Measurements from ENCODE around the gene TMEM145. TPM values are rescaled to one million over a fixed set of nuclear protein-coding genes. Genes with fewer than 3 reads are reported as not detected.

The TMEM145 gene
- total and polyA plus RNA-seq, 9 of the 15 experiments (the other 6 are each of a cell fraction or from before 2014, with no cell fraction given), result 0.80 to 5.5 (median 1.9) TPM; not detected in 3

DNA sequence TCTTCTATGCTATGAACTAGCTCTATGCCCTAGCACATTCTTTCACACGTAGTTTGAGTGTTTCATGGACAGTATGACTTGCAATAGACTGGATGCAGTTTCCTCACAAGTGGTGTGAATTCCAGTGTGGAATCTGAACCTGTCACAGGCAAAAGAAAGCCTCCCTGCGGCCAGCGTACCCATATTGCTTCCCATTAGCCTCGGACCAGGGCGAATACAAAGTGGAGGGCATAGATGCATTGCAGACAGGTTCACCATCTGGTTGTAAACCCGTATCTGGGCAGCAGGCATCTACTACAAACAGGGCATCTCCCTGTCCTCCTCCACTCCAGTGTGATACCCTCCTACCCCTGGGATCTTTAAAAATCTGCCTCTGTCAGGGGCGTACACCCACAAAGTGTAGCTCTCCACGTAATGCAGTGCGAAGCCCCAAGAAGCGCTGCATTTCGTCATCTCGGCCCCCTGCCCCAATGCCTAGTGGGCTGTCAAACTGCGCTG, 45.4 kb upstream of the TMEM145 start:
- CTCF ChIA-PET (ENCODE audit: low intra/inter-chr PET ratio), result no interaction called here
- POLR2A ChIA-PET, result interaction anchor here (1.0 to 1.1 kb wide), 2 partner anchors 11 to 25 kb away, joined by 3 to 4 read pairs; no protein-coding TSS in a partner anchor
- no peak; the same call in 1 of the 2 replicates for TF ChIP-seq CEBPG (CRISPR knock-in tag; IDR thresholded peaks at IDR 0.05)
- TF ChIP-seq CEBPG (tag; conservative IDR thresholded peaks at IDR 0.05 in 1 of 2, IDR thresholded peaks at IDR 0.05 in 1 of 2), result 0 out of 4 replicates have a peak, but pooled peaks of 1 of the 2 experiments have one; percentile 1
- TF ChIP-seq GATAD2A (IDR thresholded peaks at IDR 0.05), result 0 out of 2 replicates have a peak, but pooled peaks have one; percentile 50
- TF ChIP-seq, protein P1, sequence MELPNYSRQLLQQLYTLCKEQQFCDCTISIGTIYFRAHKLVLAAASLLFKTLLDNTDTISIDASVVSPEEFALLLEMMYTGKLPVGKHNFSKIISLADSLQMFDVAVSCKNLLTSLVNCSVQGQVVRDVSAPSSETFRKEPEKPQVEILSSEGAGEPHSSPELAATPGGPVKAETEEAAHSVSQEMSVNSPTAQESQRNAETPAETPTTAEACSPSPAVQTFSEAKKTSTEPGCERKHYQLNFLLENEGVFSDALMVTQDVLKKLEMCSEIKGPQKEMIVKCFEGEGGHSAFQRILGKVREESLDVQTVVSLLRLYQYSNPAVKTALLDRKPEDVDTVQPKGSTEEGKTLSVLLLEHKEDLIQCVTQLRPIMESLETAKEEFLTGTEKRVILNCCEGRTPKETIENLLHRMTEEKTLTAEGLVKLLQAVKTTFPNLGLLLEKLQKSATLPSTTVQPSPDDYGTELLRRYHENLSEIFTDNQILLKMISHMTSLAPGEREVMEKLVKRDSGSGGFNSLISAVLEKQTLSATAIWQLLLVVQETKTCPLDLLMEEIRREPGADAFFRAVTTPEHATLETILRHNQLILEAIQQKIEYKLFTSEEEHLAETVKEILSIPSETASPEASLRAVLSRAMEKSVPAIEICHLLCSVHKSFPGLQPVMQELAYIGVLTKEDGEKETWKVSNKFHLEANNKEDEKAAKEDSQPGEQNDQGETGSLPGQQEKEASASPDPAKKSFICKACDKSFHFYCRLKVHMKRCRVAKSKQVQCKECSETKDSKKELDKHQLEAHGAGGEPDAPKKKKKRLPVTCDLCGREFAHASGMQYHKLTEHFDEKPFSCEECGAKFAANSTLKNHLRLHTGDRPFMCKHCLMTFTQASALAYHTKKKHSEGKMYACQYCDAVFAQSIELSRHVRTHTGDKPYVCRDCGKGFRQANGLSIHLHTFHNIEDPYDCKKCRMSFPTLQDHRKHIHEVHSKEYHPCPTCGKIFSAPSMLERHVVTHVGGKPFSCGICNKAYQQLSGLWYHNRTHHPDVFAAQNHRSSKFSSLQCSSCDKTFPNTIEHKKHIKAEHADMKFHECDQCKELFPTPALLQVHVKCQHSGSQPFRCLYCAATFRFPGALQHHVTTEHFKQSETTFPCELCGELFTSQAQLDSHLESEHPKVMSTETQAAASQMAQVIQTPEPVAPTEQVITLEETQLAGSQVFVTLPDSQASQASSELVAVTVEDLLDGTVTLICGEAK (IDR thresholded peaks at IDR 0.05), result 0 out of 2 replicates have a peak, but pooled peaks have one; percentile 29
- TF ChIP-seq, protein P1 (CRISPR knock-in tag; IDR thresholded peaks at IDR 0.05), result no peak
- TF ChIP-seq, protein P2, sequence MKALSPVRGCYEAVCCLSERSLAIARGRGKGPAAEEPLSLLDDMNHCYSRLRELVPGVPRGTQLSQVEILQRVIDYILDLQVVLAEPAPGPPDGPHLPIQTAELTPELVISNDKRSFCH (CRISPR knock-in tag; IDR thresholded peaks at IDR 0.05), result no peak
- TF ChIP-seq, protein P2 (tag; IDR thresholded peaks at IDR 0.05), result peak; percentile 38; the same call in 1 of the 2 replicates
- TF ChIP-seq ZNF778 (CRISPR knock-in tag; IDR thresholded peaks at IDR 0.05), result no peak
- TF ChIP-seq POLR2B (IDR thresholded peaks at IDR 0.05; ENCODE audit: low read depth, partially characterized antibody), result peak; percentile 40
- TF ChIP-seq, protein P3, sequence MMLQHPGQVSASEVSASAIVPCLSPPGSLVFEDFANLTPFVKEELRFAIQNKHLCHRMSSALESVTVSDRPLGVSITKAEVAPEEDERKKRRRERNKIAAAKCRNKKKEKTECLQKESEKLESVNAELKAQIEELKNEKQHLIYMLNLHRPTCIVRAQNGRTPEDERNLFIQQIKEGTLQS (IDR thresholded peaks at IDR 0.05), result no peak
- TF ChIP-seq, protein P3 (CRISPR knock-in tag; conservative IDR thresholded peaks at IDR 0.05), result no peak

More for the DNA sequence above, 45.4 kb upstream of the TMEM145 start:
- Histone ChIP-seq H2AFZ (ENCODE audit: low read depth, low read length) (peak overlapping the region; percentile 95), H3K79me2 (ENCODE audit: control insufficient read depth, insufficient read depth, low read length) (peaks cover 24% of the 10 kb centered on the region), H3K9ac (ENCODE audit: insufficient read depth in 1 of 2, low read depth in 2 of 2, low read length in 2 of 2) (peak overlapping the region; percentile 90 to 98), H3K4me1 (replicated peaks in 1 of 2; ENCODE audit: control insufficient read depth in 2 of 2, insufficient read depth in 2 of 2, low read length in 2 of 2) (peaks cover 17 to 42% of the 10 kb centered on the region in 2 experiments), H3K27me3 (ENCODE audit: control insufficient read depth in 2 of 2, insufficient read depth in 2 of 2, low read length in 2 of 2) (no peaks in the 10 kb centered on the region), H3K4me2 (ENCODE audit: insufficient read depth, low read length) (peak overlapping the region; percentile 96), H3K36me3 (ENCODE audit: control insufficient read depth, insufficient read depth, low read length) (peaks cover 17% of the 10 kb centered on the region; the same call in 2 of the 3 replicates), H3K4me3 (peak overlapping the region; percentile 54), H4K20me1 (replicated peaks; ENCODE audit: control insufficient read depth, insufficient read depth, low read length) (no peaks in the 10 kb centered on the region), H3K9me1 (ENCODE audit: control insufficient read depth, insufficient read depth, low read length) (no peaks in the 10 kb centered on the region), H3K9me3 (replicated peaks; ENCODE audit: control insufficient read depth, insufficient read depth, low read depth, low read length) (no peaks in the 10 kb centered on the region), H3K27ac (ENCODE audit: extremely low read depth, low read depth, low read length) (peak overlapping the region; percentile 90)
- no peak for DNase-seq (ENCODE audit: extremely low read depth in 1 of 4, low spot score in 3 of 4)
- ATAC-seq, result no peak
- in situ Hi-C loops (cut with MboI), result no loop called here
- FAIRE-seq, result peak; percentile 40
- intact Hi-C loops (cut with micrococcal nuclease), result loop anchor here (2.0 kb wide), 1 partner anchor 13 kb away; the partner anchor contains the start of gene ERF
- 21% methylated on average over 13 of the region's 13 CpGs for WGBS (ENCODE audit: insufficient coverage, low coverage, missing lambda C conversion rate)
- BruUV-seq (replicated peaks), result TSS peak; percentile 96

Measured in K562 (cell line).